GM23338 (cell line): ENCODE results near the gene PDCD1. TPM values are rescaled to one million over a fixed set of nuclear protein-coding genes. Genes with fewer than 3 reads are reported as not detected.

Experiments
- ATAC-seq: fragments of 200-7000 bp; cut with Tn5 transposase; 3 replicates; pipeline ENCODE4 v1.9.1; 2020
- DNase-seq: peaks from one replicate; pipeline ENCODE4 v3.0.0-alpha.2; 2015; ENCODE audit warnings: low spot score
- H2AFZ ChIP-seq: fragments of 200-600 bp; sonication (generic); 2 replicates; pipeline ENCODE4 v1.8.0; 2016; ENCODE audit warnings: antibody characterized with exemption, mild to moderate bottlenecking, moderate library complexity
- H3F3A ChIP-seq: fragments of 200-600 bp; sonication (generic); replicated peaks from 2 replicates; pipeline ENCODE4 v1.8.0; 2017; ENCODE audit warnings: antibody characterized with exemption, mixed run types, low read depth
- H3K27ac ChIP-seq: fragments of 200-600 bp; sonication (generic); 2 replicates; pipeline ENCODE4 v1.6.1; 2016; ENCODE audit warnings: low read depth
- H3K27me3 ChIP-seq: fragments of 200-600 bp; sonication (generic); 2 replicates; pipeline ENCODE4 v1.8.0; 2016; ENCODE audit warnings: mild to moderate bottlenecking, mixed run types, moderate library complexity; ENCODE audit not compliant: insufficient read depth
- H3K36me3 ChIP-seq: fragments of 200-600 bp; sonication (generic); 2 replicates; pipeline ENCODE4 v1.8.0; 2016; ENCODE audit warnings: mild to moderate bottlenecking; ENCODE audit not compliant: insufficient read depth
- H3K4me1 ChIP-seq: fragments of 200-600 bp; sonication (generic); 2 replicates; pipeline ENCODE4 v1.8.0; 2016; ENCODE audit warnings: mild to moderate bottlenecking, moderate library complexity; ENCODE audit not compliant: insufficient read depth
- H3K4me2 ChIP-seq: fragments of 200-600 bp; sonication (generic); 2 replicates; pipeline ENCODE4 v1.7.1; 2017; ENCODE audit warnings: mixed run types
- H3K4me3 ChIP-seq: fragments of 200-600 bp; sonication (generic); 2 replicates; pipeline ENCODE4 v1.6.1; 2016; ENCODE audit warnings: mixed run types
- H3K79me2 ChIP-seq: fragments of 200-600 bp; sonication (generic); replicated peaks from 2 replicates; pipeline ENCODE4 v1.8.0; 2017; ENCODE audit warnings: mild to moderate bottlenecking; ENCODE audit not compliant: insufficient read depth
- H3K9me2 ChIP-seq: fragments of 200-600 bp; sonication (generic); 2 replicates; pipeline ENCODE4 v1.8.0; 2017; ENCODE audit not compliant: insufficient read depth
- H4K20me1 ChIP-seq: fragments of 200-600 bp; sonication (generic); replicated peaks from 2 replicates; pipeline ENCODE4 v1.8.0; 2017; ENCODE audit warnings: mild to moderate bottlenecking; ENCODE audit not compliant: insufficient read depth
- H3K27ac Mint-ChIP-seq: 2 replicates; pipeline ENCODE4 v1.8.0; 2020; ENCODE audit warnings: inconsistent platforms, mild to moderate bottlenecking, moderate library complexity, mixed read lengths
- H3K27me3 Mint-ChIP-seq: 3 replicates; pipeline ENCODE4 v1.8.0; 2022; ENCODE audit warnings: low read depth, mild to moderate bottlenecking, moderate library complexity, mixed read lengths, inconsistent platforms; ENCODE audit not compliant: insufficient read depth, poor library complexity
- H3K36me3 Mint-ChIP-seq: 3 replicates; pipeline ENCODE4 v1.8.0; 2021; ENCODE audit warnings: low read depth, mild to moderate bottlenecking, inconsistent platforms, moderate library complexity, mixed read lengths
- H3K4me1 Mint-ChIP-seq: 3 replicates; pipeline ENCODE4 v1.8.0; 2020; ENCODE audit warnings: mild to moderate bottlenecking, inconsistent platforms, mixed read lengths
- H3K4me3 Mint-ChIP-seq: 3 replicates; pipeline ENCODE4 v1.8.0; 2021; ENCODE audit warnings: moderate library complexity, mild to moderate bottlenecking, inconsistent platforms, mixed read lengths
- H3K9me3 Mint-ChIP-seq: 3 replicates; pipeline ENCODE4 v1.8.0; 2020; ENCODE audit warnings: moderate library complexity, mild to moderate bottlenecking, inconsistent platforms, mixed read lengths
- CREB1 ChIP-seq: fragments of 250-450 bp; sonication (Bioruptor Pico); IDR thresholded peaks from 2 replicates; pipeline ENCODE4 v1.5.0; 2020; ENCODE audit warnings: low read depth, mild to moderate bottlenecking, moderate library complexity
- EZH2 ChIP-seq: fragments of 200-600 bp; sonication (generic); IDR thresholded peaks from one replicate; pipeline ENCODE4 v1.8.0; 2017; ENCODE audit warnings: antibody characterized with exemption, mild to moderate bottlenecking, low read depth; ENCODE audit not compliant: unreplicated experiment
- EZH2phosphoT487 ChIP-seq: fragments of 200-600 bp; sonication (generic); IDR thresholded peaks from one replicate; pipeline ENCODE4 v1.8.1; 2018; ENCODE audit warnings: antibody characterized with exemption; ENCODE audit not compliant: unreplicated experiment
- JUNB ChIP-seq: IDR thresholded peaks from one replicate; pipeline ENCODE4 v1.6.1; 2016; ENCODE audit warnings: antibody characterized with exemption; ENCODE audit not compliant: unreplicated experiment
- NANOG ChIP-seq: IDR thresholded peaks from 2 replicates; pipeline ENCODE4 v1.6.1; 2016; ENCODE audit warnings: antibody characterized with exemption, borderline replicate concordance
- POLR2AphosphoS5 ChIP-seq: IDR thresholded peaks from 2 replicates; pipeline ENCODE4 v1.6.1; 2016; ENCODE audit warnings: antibody characterized with exemption, low read depth
- STAT1 ChIP-seq: IDR thresholded peaks from one replicate; pipeline ENCODE4 v1.6.1; 2016; ENCODE audit warnings: antibody characterized with exemption; ENCODE audit not compliant: unreplicated experiment
- ZNF114 ChIP-seq: fragments of 250-450 bp; sonication (Bioruptor Pico); IDR thresholded peaks from 2 replicates; pipeline ENCODE4 v1.5.0; 2020; ENCODE audit warnings: mild to moderate bottlenecking, moderate library complexity
- ZNF331 ChIP-seq: fragments of 250-450 bp; sonication (Bioruptor Pico); IDR thresholded peaks from 2 replicates; pipeline ENCODE4 v1.5.0; 2020; ENCODE audit warnings: low read depth, mild to moderate bottlenecking, moderate library complexity
- polyA plus RNA-seq: library from polyadenylated mRNA; unstranded; fragments of >200 nt; fragmentation: Nextera tagmentation; extraction: Ambion mirVana; gene quantifications from 2 replicates; pipeline ENCODE4 v1.2.1, GENCODE V29; 2016
- total RNA-seq: library from RNA; depleted of rRNA; stranded (reverse); fragments of >200 nt; shearing (Covaris generic); gene quantifications from 2 replicates; pipeline ENCODE4 v1.2.3, GENCODE V29; 2014
- TF ChIP-seq, protein P1 (sequence below): IDR thresholded peaks from one replicate; pipeline ENCODE4 v1.6.1; 2018; ENCODE audit warnings: antibody characterized with exemption; ENCODE audit not compliant: unreplicated experiment
- TF ChIP-seq, protein P2 (sequence below): fragments of 250-450 bp; sonication (Bioruptor Pico); IDR thresholded peaks from 2 replicates; pipeline ENCODE4 v1.5.0; 2020; ENCODE audit warnings: mild to moderate bottlenecking, moderate library complexity
- TF ChIP-seq, protein P3 (sequence below), 2 experiments: fragments of 200-600 bp in 1 of 2; sonication (generic) in 1 of 2; conservative IDR thresholded peaks; 2 replicates each; pipeline versions ENCODE4 v1.5.1 to v1.6.1; 2016 to 2017; ENCODE audit warnings: antibody characterized with exemption in 2 of 2, low read depth in 2 of 2, mild to moderate bottlenecking in 2 of 2, moderate library complexity in 1 of 2

PDCD1 gene
- total and polyA plus RNA-seq, 2 experiments from 2014 or later: 0.34 to 0.38 TPM

DNA sequence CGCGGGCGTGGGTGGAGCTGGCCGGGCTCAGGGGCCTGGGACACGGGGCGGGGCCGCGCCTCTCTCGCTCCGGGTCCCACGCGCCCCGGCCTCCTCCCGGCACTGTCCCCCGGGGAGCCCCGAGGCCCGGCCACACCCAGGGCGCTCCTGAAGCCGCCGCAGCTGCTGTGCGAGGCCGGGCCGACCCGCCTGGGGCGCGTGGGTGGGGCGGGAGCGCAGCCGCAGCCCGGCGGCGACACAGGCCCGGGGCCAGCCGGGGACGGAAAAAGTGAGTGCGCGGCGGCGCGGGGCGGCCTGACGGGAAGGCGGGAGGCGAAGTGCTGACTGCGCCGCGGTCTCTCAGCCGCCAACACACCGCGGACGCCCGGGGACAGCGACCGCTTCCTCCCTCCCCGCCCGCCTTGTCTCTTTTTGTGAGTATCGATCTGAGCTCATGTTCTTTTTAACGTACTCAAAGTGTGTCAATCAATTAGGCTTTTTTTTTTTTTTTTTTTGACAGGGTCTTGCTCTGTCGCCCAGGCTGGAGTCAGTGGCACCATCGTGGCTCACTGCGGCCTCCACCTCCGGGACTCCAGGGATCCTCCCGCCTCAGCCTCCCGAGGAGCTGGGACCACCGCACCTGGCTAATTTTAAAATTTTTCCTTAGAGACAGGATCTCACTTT is 14.5 kb downstream of the PDCD1 start (continued):
- TF ChIP-seq, protein P1, sequence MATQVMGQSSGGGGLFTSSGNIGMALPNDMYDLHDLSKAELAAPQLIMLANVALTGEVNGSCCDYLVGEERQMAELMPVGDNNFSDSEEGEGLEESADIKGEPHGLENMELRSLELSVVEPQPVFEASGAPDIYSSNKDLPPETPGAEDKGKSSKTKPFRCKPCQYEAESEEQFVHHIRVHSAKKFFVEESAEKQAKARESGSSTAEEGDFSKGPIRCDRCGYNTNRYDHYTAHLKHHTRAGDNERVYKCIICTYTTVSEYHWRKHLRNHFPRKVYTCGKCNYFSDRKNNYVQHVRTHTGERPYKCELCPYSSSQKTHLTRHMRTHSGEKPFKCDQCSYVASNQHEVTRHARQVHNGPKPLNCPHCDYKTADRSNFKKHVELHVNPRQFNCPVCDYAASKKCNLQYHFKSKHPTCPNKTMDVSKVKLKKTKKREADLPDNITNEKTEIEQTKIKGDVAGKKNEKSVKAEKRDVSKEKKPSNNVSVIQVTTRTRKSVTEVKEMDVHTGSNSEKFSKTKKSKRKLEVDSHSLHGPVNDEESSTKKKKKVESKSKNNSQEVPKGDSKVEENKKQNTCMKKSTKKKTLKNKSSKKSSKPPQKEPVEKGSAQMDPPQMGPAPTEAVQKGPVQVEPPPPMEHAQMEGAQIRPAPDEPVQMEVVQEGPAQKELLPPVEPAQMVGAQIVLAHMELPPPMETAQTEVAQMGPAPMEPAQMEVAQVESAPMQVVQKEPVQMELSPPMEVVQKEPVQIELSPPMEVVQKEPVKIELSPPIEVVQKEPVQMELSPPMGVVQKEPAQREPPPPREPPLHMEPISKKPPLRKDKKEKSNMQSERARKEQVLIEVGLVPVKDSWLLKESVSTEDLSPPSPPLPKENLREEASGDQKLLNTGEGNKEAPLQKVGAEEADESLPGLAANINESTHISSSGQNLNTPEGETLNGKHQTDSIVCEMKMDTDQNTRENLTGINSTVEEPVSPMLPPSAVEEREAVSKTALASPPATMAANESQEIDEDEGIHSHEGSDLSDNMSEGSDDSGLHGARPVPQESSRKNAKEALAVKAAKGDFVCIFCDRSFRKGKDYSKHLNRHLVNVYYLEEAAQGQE: no peak
- TF ChIP-seq CREB1: no peak

DNA sequence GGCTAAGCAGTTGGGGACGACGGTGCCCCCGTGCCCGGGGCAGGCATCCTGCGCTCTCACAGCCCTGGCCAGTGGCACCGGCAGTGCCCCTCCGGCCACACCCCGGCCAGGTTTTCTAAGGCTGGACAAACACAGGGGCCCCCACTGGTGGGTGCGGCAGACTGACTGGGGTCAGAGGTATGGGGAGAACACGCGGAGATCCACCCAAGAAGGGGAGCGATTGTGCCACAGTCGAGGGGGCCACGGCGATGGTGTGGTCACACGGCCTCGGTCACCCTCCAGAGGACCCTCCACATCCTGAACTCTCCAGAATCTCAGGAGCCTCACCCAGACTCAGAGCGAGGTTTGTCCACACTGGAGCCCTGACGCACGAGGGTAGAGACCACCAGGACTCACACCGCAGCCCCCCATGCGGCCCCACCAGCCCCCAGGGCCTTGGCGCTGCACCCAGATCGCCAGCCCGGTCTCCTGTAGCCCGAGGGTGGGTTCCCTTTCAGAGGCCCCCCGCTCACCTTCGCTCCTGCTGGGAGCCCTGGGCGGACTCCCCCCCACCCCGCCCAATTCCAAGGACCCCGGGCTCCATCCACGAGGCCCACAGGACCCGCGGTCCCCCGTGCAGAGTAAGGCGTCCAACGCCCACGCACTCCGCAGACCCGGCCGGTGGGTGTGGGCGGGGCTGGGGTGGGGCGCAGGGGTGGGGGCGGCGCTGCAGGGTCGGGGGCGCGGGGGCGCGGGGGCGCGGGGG is 15.2 kb downstream of the PDCD1 start:
- no peaks in the 10 kb centered on the region for H4K20me1 ChIP-seq
- Mint-ChIP-seq H3K9me3 (no peaks in the 10 kb centered on the region), H3K36me3 (no peaks in the 10 kb centered on the region), H3K27me3 (peaks cover 37% of the 10 kb centered on the region), H3K4me3 (peak overlapping the region; percentile 57), H3K27ac (no peak overlapping the region), H3K4me1 (peaks cover 7% of the 10 kb centered on the region)
- no peaks in the 10 kb centered on the region; the same call in 1 of the 2 replicates for H3K4me1 ChIP-seq
- DNase-seq (no peak), ATAC-seq (no peak; the same call in none of the 3 replicates)
- H2AFZ ChIP-seq: peak overlapping the region; percentile 95
- no peaks in the 10 kb centered on the region for H3K9me2 ChIP-seq
- peak overlapping the region; percentile 34; the same call in 1 of the 2 replicates for H3K4me3 ChIP-seq
- H3K27ac ChIP-seq: no peak overlapping the region
- H3K36me3 ChIP-seq: no peaks in the 10 kb centered on the region
- no peaks in the 10 kb centered on the region for H3F3A ChIP-seq
- H3K27me3 ChIP-seq: peaks cover 22% of the 10 kb centered on the region
- peak overlapping the region; percentile 38; the same call in 1 of the 2 replicates for H3K4me2 ChIP-seq
- H3K79me2 ChIP-seq: no peaks in the 10 kb centered on the region
- TF ChIP-seq, protein P2, sequence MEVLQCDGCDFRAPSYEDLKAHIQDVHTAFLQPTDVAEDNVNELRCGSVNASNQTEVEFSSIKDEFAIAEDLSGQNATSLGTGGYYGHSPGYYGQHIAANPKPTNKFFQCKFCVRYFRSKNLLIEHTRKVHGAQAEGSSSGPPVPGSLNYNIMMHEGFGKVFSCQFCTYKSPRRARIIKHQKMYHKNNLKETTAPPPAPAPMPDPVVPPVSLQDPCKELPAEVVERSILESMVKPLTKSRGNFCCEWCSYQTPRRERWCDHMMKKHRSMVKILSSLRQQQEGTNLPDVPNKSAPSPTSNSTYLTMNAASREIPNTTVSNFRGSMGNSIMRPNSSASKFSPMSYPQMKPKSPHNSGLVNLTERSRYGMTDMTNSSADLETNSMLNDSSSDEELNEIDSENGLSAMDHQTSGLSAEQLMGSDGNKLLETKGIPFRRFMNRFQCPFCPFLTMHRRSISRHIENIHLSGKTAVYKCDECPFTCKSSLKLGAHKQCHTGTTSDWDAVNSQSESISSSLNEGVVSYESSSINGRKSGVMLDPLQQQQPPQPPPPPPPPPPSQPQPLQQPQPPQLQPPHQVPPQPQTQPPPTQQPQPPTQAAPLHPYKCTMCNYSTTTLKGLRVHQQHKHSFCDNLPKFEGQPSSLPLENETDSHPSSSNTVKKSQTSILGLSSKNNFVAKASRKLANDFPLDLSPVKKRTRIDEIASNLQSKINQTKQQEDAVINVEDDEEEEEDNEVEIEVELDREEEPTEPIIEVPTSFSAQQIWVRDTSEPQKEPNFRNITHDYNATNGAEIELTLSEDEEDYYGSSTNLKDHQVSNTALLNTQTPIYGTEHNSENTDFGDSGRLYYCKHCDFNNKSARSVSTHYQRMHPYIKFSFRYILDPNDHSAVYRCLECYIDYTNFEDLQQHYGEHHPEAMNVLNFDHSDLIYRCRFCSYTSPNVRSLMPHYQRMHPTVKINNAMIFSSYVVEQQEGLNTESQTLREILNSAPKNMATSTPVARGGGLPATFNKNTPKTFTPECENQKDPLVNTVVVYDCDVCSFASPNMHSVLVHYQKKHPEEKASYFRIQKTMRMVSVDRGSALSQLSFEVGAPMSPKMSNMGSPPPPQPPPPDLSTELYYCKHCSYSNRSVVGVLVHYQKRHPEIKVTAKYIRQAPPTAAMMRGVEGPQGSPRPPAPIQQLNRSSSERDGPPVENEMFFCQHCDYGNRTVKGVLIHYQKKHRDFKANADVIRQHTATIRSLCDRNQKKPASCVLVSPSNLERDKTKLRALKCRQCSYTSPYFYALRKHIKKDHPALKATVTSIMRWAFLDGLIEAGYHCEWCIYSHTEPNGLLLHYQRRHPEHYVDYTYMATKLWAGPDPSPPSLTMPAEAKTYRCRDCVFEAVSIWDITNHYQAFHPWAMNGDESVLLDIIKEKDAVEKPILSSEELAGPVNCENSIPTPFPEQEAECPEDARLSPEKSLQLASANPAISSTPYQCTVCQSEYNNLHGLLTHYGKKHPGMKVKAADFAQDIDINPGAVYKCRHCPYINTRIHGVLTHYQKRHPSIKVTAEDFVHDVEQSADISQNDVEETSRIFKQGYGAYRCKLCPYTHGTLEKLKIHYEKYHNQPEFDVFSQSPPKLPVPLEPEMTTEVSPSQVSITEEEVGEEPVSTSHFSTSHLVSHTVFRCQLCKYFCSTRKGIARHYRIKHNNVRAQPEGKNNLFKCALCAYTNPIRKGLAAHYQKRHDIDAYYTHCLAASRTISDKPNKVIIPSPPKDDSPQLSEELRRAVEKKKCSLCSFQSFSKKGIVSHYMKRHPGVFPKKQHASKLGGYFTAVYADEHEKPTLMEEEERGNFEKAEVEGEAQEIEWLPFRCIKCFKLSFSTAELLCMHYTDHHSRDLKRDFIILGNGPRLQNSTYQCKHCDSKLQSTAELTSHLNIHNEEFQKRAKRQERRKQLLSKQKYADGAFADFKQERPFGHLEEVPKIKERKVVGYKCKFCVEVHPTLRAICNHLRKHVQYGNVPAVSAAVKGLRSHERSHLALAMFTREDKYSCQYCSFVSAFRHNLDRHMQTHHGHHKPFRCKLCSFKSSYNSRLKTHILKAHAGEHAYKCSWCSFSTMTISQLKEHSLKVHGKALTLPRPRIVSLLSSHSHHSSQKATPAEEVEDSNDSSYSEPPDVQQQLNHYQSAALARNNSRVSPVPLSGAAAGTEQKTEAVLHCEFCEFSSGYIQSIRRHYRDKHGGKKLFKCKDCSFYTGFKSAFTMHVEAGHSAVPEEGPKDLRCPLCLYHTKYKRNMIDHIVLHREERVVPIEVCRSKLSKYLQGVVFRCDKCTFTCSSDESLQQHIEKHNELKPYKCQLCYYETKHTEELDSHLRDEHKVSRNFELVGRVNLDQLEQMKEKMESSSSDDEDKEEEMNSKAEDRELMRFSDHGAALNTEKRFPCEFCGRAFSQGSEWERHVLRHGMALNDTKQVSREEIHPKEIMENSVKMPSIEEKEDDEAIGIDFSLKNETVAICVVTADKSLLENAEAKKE (CRISPR knock-in tag): no peak
- TF ChIP-seq POLR2AphosphoS5 (no peak), ZNF114 (CRISPR knock-in tag) (no peak), EZH2phosphoT487 (no peak), JUNB (no peak), STAT1 (no peak), NANOG (no peak), ZNF331 (no peak), EZH2 (no peak)
- TF ChIP-seq, protein P3, sequence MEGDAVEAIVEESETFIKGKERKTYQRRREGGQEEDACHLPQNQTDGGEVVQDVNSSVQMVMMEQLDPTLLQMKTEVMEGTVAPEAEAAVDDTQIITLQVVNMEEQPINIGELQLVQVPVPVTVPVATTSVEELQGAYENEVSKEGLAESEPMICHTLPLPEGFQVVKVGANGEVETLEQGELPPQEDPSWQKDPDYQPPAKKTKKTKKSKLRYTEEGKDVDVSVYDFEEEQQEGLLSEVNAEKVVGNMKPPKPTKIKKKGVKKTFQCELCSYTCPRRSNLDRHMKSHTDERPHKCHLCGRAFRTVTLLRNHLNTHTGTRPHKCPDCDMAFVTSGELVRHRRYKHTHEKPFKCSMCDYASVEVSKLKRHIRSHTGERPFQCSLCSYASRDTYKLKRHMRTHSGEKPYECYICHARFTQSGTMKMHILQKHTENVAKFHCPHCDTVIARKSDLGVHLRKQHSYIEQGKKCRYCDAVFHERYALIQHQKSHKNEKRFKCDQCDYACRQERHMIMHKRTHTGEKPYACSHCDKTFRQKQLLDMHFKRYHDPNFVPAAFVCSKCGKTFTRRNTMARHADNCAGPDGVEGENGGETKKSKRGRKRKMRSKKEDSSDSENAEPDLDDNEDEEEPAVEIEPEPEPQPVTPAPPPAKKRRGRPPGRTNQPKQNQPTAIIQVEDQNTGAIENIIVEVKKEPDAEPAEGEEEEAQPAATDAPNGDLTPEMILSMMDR (conservative IDR thresholded peaks at IDR 0.05; ENCODE audit: low read depth in 2 of 2): no peak
